GM12864 (cell line): ENCODE results near the gene GLIPR1L1.

Source experiments
- DNase-seq: peaks from one replicate; pipeline ENCODE4 v3.0.0-alpha.2; 2011; ENCODE audit warnings: low read depth
- H3K4me3 ChIP-seq: 2 replicates; pipeline ENCODE4 v1.5.1; 2011; ENCODE audit warnings: mild to moderate bottlenecking, low read depth, low read length, control low read depth
- TF ChIP-seq, protein P1 (sequence below): IDR thresholded peaks from 2 replicates; pipeline ENCODE4 v1.5.1; 2011; ENCODE audit warnings: low read depth, mild to moderate bottlenecking, moderate library complexity, low read length, control low read depth, inconsistent platforms; ENCODE audit errors: missing control alignments

Gene GLIPR1L1

DNA sequence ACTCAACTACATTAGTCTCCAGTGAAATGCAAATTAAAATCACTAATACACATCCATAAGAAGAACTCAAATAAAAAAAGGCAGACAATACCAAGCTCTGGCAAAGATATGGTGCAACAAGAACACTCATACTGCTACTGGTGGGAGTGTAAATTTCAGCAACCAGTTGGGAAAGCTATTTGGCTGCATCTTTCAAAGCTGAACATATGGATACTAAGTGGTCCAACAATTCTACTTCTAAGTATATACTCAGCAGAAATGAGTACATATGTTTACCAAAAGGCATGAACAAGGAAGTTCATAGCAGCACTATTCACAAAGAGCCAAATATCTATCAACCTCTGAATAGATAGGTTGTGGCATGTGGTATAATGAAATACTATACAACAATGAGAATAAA lies 31.7 kb upstream of the GLIPR1L1 start:
- TF ChIP-seq, protein P1, sequence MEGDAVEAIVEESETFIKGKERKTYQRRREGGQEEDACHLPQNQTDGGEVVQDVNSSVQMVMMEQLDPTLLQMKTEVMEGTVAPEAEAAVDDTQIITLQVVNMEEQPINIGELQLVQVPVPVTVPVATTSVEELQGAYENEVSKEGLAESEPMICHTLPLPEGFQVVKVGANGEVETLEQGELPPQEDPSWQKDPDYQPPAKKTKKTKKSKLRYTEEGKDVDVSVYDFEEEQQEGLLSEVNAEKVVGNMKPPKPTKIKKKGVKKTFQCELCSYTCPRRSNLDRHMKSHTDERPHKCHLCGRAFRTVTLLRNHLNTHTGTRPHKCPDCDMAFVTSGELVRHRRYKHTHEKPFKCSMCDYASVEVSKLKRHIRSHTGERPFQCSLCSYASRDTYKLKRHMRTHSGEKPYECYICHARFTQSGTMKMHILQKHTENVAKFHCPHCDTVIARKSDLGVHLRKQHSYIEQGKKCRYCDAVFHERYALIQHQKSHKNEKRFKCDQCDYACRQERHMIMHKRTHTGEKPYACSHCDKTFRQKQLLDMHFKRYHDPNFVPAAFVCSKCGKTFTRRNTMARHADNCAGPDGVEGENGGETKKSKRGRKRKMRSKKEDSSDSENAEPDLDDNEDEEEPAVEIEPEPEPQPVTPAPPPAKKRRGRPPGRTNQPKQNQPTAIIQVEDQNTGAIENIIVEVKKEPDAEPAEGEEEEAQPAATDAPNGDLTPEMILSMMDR, result no peak
- no peak for DNase-seq
- H3K4me3 ChIP-seq, result no peak overlapping the region

DNA sequence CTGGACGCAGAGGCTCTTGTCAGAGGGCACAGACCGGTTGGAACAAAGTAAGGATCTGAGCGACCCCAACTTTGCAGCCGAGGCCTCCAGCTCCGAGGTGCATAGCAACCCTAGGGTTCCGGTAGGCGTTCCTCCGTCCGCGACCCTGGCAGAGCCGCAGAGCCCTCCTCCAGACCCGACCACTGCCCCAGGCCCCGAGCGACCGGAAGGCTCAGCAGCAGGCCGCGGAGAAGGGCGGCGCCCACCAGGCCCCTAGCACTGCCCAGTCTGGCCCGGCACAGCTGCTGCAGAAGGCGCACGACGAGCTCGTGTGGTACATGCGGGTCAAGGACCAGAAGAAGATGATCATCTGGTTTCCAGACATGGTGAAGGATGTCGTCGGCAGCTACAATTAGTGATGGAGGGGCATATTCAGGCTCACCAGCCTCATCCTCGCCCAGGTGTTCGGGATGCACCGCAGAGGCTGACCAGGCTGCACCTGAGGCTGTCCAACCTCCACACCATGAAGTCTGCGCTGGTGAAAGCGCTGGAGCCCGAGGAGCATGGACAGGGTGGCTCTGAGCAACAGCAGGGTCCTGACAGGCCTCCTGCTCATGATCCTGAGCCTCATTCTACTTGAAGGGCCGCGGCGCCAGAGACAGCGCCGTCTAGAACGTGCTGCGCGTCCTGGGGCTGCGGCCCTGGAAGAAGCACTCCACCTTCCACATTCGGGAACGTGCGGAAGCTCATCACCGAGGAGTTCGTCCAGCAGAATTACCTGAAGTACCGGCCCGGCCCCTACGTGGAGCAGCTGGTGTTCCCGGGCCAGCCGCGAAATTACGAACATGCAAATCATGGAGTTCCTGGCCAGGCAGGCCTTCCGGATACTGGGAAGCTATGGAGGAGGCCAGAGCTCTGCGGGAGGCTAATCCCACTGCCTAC lies 28.8 kb upstream of the GLIPR1L1 start:
- no peak overlapping the region for H3K4me3 ChIP-seq
- TF ChIP-seq, protein P1, result no peak
- DNase-seq, result no peak

DNA sequence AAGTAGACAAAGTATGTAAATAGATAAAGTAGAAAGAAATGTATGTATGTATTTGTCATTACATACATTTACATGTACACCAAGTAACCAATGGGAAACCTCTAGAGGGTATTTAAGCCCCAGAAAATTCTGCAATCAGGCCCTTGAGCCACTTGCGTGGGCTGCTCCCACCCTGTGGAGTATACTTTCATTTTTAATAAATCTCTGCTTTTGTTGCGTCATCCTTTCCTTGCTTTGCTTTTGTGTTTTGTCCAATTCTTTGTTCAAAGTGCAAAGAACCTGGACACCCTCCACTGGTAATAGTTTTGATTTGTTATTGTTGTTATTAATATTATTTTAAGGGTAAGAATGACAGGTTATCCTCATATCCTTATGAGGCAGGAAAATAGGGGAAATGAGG lies 26.2 kb upstream of the GLIPR1L1 start:
- no peak for DNase-seq
- TF ChIP-seq, protein P1, result no peak
- no peak overlapping the region for H3K4me3 ChIP-seq

DNA sequence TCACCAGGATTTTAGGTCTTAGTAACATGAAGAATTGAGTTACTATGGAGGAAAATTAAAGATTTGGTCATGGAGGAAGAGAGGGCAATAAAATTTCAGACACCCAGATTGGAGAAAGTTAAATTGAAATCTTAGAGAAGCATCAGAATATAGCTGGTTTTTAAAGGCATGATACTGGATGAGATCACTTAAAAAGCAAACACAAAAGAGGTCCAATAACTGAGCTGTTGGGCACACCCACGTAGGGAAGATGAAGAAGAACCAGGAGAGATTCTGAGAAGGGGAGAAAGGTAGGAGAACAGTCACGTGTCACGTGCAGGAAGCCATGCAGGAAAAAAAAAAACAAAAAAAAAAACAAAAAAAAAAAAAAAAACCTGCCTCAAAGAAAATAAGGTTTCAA lies 23.1 kb upstream of the GLIPR1L1 start:
- TF ChIP-seq, protein P1, result no peak
- DNase-seq, result no peak

DNA sequence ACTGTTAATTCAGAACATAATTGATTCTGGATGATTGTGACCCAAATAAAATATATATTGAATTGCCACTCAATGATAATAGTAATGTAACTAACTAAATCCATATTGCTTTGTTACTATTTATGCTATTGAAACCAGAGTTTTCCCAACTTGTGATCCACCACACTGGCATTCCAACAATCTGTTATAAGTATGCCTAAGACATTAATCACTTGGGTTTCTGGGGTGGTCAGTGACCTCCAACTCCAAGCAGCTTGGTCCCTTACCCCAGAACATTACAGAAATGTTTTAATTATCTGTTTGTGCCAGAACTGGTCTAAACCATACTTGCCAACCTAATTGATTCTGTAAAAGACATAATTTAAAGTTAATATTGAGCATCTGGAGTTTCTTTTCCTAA lies 19.0 kb upstream of the GLIPR1L1 start:
- DNase-seq, result no peak
- TF ChIP-seq, protein P1, result no peak
- H3K4me3 ChIP-seq, result no peak overlapping the region

More for the DNA sequence above, 23.1 kb upstream of the GLIPR1L1 start:
- no peak overlapping the region for H3K4me3 ChIP-seq

DNA sequence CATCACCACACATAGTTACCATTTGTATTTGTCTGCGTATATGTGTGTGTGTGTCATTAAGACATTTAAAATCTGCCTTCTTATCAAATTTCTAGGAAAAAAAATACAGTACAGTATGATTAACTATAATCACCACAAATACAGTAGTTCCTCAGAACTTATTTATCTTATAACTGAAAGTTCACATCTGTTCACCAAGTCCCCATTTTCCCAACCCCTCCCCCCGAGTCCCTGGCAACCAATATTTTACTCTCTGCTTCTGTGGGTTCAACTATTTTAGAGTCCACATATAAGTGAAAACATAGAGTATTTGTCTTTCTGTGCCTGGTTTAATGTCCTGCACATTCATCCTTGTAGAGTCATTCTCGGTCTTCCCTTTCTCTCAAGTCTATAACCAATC lies 16.7 kb upstream of the GLIPR1L1 start:
- TF ChIP-seq, protein P1, result no peak
- DNase-seq, result no peak

DNA sequence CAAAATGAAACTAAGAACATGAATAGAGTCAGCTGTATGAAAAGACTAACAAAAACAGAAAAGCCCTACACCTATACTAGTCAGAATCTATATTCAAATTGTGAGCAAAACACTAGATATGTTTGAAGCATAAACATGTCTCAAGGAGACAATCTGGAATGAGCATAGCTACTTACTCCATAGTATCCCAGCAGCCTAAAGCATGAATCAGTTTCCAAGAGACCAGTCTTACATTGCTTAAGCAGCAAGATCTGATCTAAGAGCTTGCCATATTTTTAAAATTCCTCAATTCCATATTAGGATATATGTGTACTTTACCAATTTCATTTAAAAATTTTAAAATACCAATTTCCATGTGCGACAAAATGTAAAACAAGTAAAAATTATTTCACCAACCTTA lies 12.0 kb upstream of the GLIPR1L1 start:
- no peak for DNase-seq
- TF ChIP-seq, protein P1, result no peak
- no peak overlapping the region for H3K4me3 ChIP-seq

More for the DNA sequence above, 16.7 kb upstream of the GLIPR1L1 start:
- H3K4me3 ChIP-seq, result no peak overlapping the region
